A549 (cell line): ENCODE data around the gene ASPG.

ENCODE experiments used
- BHLHE40 ChIP-seq: IDR thresholded peaks from 2 replicates; pipeline ENCODE4 v1.6.1; 2012; ENCODE audit warnings: low read depth, low read length, inconsistent platforms
- CEBPB ChIP-seq, 2 experiments: fragments of >200 bp in 1 of 2; sonication (Bioruptor Twin) in 1 of 2; formaldehyde crosslinking in 1 of 2; IDR thresholded peaks; 2 replicates each; pipeline ENCODE4 v1.6.1; 2012 to 2016
- ESRRA ChIP-seq: fragments of 150-350 bp; IDR thresholded peaks from 2 replicates; pipeline ENCODE4 v1.6.1; 2014; ENCODE audit warnings: mild to moderate bottlenecking, low read length, borderline replicate concordance
- KDM1A ChIP-seq: fragments of 200-600 bp; sonication (generic); IDR thresholded peaks from 2 replicates; pipeline ENCODE4 v1.6.1; 2016; ENCODE audit warnings: low read depth, mild to moderate bottlenecking
- MAX ChIP-seq: IDR thresholded peaks from 2 replicates; pipeline ENCODE4 v1.6.1; 2012
- MAZ ChIP-seq: fragments of 150-350 bp; IDR thresholded peaks from 2 replicates; pipeline ENCODE4 v1.6.1; 2014; ENCODE audit warnings: antibody characterized with exemption, low read depth, low read length, borderline replicate concordance
- POLR2A ChIP-seq: IDR thresholded peaks from 2 replicates; pipeline ENCODE4 v1.6.1; 2012; ENCODE audit warnings: mild to moderate bottlenecking, low read length
- RAD21 ChIP-seq, 2 experiments: fragments of >200 bp in 1 of 2; sonication (Bioruptor Twin) in 1 of 2; formaldehyde crosslinking in 1 of 2; IDR thresholded peaks in 1 of 2; conservative IDR thresholded peaks in 1 of 2; 2 replicates in 1 of 2; 3 replicates in 1 of 2; pipeline ENCODE4 v1.6.1; 2012 to 2018; ENCODE audit warnings: inconsistent platforms in 1 of 2
- RARB ChIP-seq: fragments of 250-450 bp; sonication (Bioruptor Pico); IDR thresholded peaks from 2 replicates; pipeline ENCODE4 v1.8.0; 2021; ENCODE audit warnings: mild to moderate bottlenecking, moderate library complexity
- SMC3 ChIP-seq: fragments of >200 bp; sonication (Bioruptor Twin); formaldehyde crosslinking; IDR thresholded peaks from 3 replicates; pipeline ENCODE4 v1.6.1; 2018; ENCODE audit warnings: inconsistent platforms
- USF2 ChIP-seq: fragments of 450-650 bp; IDR thresholded peaks from 2 replicates; pipeline ENCODE4 v1.6.1; 2014; ENCODE audit warnings: antibody characterized with exemption
- ZFP36 ChIP-seq: fragments of 450-650 bp; IDR thresholded peaks from 2 replicates; pipeline ENCODE4 v1.6.1; 2014; ENCODE audit warnings: borderline replicate concordance; ENCODE audit not compliant: partially characterized antibody
- TF ChIP-seq, protein P1 (sequence below): fragments of >200 bp; sonication (Bioruptor Twin); formaldehyde crosslinking; IDR thresholded peaks from 3 replicates; pipeline ENCODE4 v1.5.1; 2016

DNA sequence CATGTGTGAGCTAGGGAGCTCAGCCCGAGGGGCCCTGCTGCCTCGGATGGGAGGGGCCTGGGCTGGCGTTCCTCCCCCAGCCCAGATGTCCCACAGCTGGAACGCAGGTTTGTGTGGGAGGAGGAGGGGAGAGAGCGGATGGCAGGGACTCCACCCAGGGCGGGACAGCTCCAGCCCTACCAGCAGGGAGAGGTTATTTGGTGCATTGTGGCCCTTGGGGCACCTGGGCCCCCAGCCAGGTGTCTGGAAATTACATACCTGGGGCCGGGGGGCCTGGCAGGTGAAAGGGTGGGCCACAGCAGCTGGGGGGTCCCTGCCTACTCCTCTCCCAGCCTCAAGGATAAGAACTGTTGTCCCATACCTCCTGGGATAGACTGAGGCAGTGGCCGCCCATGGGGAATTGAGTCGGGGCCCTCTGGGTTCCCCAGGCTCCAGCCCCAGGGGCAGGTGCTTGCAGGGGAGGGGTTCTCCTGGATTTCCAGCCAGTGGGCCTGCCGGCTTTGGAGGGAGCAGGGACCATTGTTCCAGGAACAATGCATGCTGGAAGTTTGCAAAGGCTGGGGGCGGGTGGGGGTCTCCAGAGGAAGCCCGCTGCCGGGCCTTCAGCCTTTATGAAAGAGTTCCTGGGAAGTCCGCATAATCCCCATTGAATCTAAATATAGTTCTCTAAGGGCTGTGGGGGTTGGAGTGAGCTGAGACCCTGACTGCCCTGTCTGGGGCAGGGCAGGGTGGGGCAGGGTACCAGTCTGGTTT lies 54.1 kb downstream of the ASPG start:
- TF ChIP-seq POLR2A (no peak), USF2 (no peak), MAX (no peak), SMC3 (no peak), CEBPB (IDR thresholded peaks at IDR 0.05) (no peak), ZFP36 (no peak), MAZ (no peak), RARB (CRISPR knock-in tag) (no peak), ESRRA (no peak), BHLHE40 (no peak), RAD21 (conservative IDR thresholded peaks at IDR 0.05 in 1 of 2, IDR thresholded peaks at IDR 0.05 in 1 of 2) (no peak), KDM1A (no peak)
- TF ChIP-seq, protein P1, sequence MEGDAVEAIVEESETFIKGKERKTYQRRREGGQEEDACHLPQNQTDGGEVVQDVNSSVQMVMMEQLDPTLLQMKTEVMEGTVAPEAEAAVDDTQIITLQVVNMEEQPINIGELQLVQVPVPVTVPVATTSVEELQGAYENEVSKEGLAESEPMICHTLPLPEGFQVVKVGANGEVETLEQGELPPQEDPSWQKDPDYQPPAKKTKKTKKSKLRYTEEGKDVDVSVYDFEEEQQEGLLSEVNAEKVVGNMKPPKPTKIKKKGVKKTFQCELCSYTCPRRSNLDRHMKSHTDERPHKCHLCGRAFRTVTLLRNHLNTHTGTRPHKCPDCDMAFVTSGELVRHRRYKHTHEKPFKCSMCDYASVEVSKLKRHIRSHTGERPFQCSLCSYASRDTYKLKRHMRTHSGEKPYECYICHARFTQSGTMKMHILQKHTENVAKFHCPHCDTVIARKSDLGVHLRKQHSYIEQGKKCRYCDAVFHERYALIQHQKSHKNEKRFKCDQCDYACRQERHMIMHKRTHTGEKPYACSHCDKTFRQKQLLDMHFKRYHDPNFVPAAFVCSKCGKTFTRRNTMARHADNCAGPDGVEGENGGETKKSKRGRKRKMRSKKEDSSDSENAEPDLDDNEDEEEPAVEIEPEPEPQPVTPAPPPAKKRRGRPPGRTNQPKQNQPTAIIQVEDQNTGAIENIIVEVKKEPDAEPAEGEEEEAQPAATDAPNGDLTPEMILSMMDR: no peak
